ENCODE measurements around the gene CFAP221. TPM values are rescaled to one million over a fixed set of nuclear protein-coding genes. Genes with fewer than 3 reads are reported as not detected.

CFAP221 gene
- total RNA-seq, 1 donor from 2014 or later, result 33.9 TPM

DNA sequence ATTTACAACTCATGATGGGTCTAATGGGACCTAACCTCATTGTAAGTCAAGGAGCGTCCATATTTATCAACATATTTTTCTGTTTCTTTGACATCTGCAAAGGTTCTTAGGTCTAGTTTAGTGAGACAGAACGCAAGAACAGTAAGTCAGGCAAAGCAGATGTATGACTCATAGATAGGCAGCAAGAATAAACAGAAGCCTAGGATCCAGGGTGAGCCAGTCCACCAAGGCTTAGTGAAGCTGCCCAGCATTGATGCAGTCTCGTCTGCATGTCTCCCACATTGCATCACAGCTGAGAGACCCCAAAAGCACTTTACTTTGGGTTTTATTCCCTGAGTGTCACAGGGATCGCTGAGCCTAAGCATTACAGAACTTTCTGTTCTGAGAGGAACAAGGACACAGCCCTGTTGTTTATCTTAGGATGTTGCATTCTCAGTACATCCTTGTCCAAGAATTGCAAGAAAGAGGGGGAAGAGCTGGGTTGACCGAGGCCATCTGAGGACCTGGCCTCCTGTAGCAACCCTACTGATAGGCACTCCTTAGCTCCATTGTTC lies 105.2 kb downstream of the CFAP221 start:
- TF ChIP-seq, protein P1, sequence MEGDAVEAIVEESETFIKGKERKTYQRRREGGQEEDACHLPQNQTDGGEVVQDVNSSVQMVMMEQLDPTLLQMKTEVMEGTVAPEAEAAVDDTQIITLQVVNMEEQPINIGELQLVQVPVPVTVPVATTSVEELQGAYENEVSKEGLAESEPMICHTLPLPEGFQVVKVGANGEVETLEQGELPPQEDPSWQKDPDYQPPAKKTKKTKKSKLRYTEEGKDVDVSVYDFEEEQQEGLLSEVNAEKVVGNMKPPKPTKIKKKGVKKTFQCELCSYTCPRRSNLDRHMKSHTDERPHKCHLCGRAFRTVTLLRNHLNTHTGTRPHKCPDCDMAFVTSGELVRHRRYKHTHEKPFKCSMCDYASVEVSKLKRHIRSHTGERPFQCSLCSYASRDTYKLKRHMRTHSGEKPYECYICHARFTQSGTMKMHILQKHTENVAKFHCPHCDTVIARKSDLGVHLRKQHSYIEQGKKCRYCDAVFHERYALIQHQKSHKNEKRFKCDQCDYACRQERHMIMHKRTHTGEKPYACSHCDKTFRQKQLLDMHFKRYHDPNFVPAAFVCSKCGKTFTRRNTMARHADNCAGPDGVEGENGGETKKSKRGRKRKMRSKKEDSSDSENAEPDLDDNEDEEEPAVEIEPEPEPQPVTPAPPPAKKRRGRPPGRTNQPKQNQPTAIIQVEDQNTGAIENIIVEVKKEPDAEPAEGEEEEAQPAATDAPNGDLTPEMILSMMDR (IDR thresholded peaks at IDR 0.05), result no peak
- no peaks in the 10 kb centered on the region for H3K27me3 ChIP-seq (ENCODE audit: low read depth)
- H3K4me3 ChIP-seq, result no peak overlapping the region
- no peak for ATAC-seq
- intact Hi-C loops (cut with DNase I), result no loop called here
- H3K36me3 ChIP-seq, result no peaks in the 10 kb centered on the region
- H3K4me1 ChIP-seq, result peaks cover 7% of the 10 kb centered on the region
- H3K9me3 ChIP-seq, result peaks cover 6% of the 10 kb centered on the region
- no peak for DNase-seq
- H3K27ac ChIP-seq, result no peak overlapping the region

DNA sequence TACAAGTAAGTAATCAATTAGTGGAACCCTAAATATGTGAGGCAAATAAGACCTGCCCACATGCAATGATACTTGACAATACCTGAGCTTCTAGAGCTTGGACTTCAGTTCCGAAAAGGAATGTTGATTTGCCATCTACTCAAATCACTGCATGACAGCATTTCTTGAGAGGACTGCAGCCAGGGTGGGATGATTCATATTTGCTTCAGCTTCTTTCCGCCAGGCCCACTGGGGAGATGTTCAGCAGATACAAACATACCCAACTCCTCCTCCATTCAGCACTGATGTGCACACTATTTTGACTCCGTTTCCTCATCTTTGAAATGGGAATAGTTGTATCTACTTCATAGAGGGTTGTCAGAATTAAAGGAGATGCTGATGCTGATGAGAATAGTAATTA lies 106.0 kb downstream of the CFAP221 start:
- peaks cover 4% of the 10 kb centered on the region for H3K4me1 ChIP-seq
- no peak overlapping the region for H3K4me3 ChIP-seq
- no peaks in the 10 kb centered on the region for H3K36me3 ChIP-seq
- H3K9me3 ChIP-seq, result peaks cover 6% of the 10 kb centered on the region
- no peak overlapping the region for H3K27ac ChIP-seq
- DNase-seq (no peak), ATAC-seq (no peak)
- no peaks in the 10 kb centered on the region for H3K27me3 ChIP-seq (ENCODE audit: low read depth)
- TF ChIP-seq, protein P1 (IDR thresholded peaks at IDR 0.05), result no peak
- intact Hi-C loops (cut with DNase I), result no loop called here

GRCh38 chr2:119650846-119651370 lies 106.7 kb downstream of the CFAP221 start:
- intact Hi-C loops (cut with DNase I), result no loop called here
- Histone ChIP-seq H3K9me3 (peaks cover 6% of the 10 kb centered on the region), H3K4me1 (no peaks in the 10 kb centered on the region), H3K27me3 (ENCODE audit: low read depth) (no peaks in the 10 kb centered on the region), H3K27ac (no peak overlapping the region), H3K36me3 (no peaks in the 10 kb centered on the region), H3K4me3 (no peak overlapping the region)
- no peak for DNase-seq
- TF ChIP-seq, protein P1 (IDR thresholded peaks at IDR 0.05), result no peak
- ATAC-seq, result peak in 1 of 2 donors; percentile 70

DNA sequence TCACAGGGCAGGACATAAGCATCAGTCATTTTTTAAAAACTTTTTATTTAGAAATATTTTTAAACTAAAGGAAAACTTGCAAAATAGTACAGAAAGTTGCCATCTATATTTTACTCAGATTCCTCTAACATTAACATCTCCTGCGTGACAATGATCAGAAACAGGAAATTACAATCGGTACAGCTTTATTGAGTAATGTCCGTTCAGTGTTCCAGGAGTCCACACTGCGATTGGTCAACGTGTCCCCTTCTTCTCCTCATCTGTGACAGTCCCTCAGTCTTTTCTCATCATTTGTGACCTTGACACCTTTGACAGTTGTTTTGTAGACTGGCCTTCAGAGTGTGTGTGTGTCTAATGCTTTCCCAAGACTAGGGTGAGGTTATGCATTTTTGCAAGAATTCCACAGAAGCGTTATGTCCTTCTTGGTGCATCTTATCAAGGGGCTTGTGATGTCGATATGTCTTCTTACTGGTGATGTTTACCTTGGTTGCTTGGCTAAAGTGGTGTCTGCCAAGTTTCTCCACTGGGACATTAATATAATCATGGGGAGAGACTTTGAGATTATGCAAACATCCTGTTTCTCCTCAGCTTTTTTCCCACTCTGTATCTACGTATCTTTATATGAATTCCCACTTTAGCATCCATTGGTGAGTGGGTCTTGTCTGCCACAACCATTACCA lies 113.4 kb downstream of the CFAP221 start:
- H3K27me3 ChIP-seq (ENCODE audit: low read depth), result no peaks in the 10 kb centered on the region
- no peak overlapping the region for H3K27ac ChIP-seq
- TF ChIP-seq, protein P1 (IDR thresholded peaks at IDR 0.05), result no peak
- H3K36me3 ChIP-seq, result no peaks in the 10 kb centered on the region
- H3K9me3 ChIP-seq, result no peaks in the 10 kb centered on the region
- no peak overlapping the region for H3K4me3 ChIP-seq
- no peak for DNase-seq
- no peaks in the 10 kb centered on the region for H3K4me1 ChIP-seq
- peak in 1 of 2 donors; percentile 25 for ATAC-seq
- intact Hi-C loops (cut with DNase I), result no loop called here

DNA sequence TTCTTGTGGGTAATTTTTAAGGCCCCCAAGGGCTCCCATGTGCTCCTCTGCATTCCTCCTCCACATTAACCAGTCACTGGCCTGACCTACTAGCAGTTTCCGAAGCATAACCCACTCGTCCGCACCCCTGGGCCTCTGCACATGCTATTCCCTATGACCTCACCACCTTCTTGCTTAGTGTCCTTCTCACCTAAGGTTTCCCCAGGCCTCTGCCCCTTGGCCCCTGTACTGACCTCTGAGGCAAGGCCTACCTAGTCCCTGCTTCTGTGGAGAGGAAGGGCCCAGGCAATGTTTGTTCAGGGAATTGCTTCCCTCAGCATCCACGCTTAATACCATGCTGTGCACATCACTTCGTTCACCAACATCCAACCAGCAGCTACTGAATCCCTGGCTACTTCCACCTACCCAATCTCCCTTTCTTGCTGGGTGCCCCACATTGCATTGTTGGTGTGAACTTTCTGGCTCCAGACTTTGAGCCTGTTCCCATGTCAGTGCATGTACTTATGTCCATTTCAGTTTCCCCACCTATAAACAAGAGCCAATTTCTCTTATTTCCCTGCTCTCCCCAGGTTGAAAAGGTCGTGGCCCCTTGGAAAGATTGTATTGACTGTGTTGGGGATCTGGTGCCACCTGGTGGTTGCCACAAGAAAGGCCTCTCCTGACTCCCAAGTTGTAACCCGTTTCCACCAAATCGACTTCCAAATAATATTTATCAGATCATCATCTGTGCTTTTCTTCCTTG lies 115.5 kb downstream of the CFAP221 start:
- no peak overlapping the region for H3K4me3 ChIP-seq
- TF ChIP-seq, protein P1 (IDR thresholded peaks at IDR 0.05), result peak; percentile 87
- H3K4me1 ChIP-seq, result no peaks in the 10 kb centered on the region
- no peak overlapping the region for H3K27ac ChIP-seq
- H3K27me3 ChIP-seq (ENCODE audit: low read depth), result no peaks in the 10 kb centered on the region
- DNase-seq, result no peak
- intact Hi-C loops (cut with DNase I), result no loop called here
- ATAC-seq, result peak; percentile 49 to 71
- H3K9me3 ChIP-seq, result no peaks in the 10 kb centered on the region
- no peaks in the 10 kb centered on the region for H3K36me3 ChIP-seq

All from lower lobe of right lung (tissue), 2 donors.